ENCODE measurements around the gene FRMD1. TPM values are rescaled to one million over a fixed set of nuclear protein-coding genes. Genes with fewer than 3 reads are reported as not detected.

Gene FRMD1
- polyA plus RNA-seq, 6 donors from 2014 or later: not detected

GRCh38 chr6:168004945-168005344 is 74.1 kb downstream of the FRMD1 start:
- Mint-ChIP-seq H3K27ac (no peak overlapping the region), H3K4me1 (no peaks in the 10 kb centered on the region), H3K27me3 (no peaks in the 10 kb centered on the region), H3K4me3 (no peak overlapping the region), H3K9me3 (peaks cover 4 to 21% (median 14%) of the 10 kb centered on the region in 7 donors), H3K36me3 (no peaks in the 10 kb centered on the region)
- ATAC-seq (ENCODE audit: low read depth in 2 of 2): no peak
- DNase-seq: no peak

- no peaks in the 10 kb centered on the region for H3K27me3 Mint-ChIP-seq
- H3K36me3 Mint-ChIP-seq: no peaks in the 10 kb centered on the region
- H3K4me1 Mint-ChIP-seq: no peaks in the 10 kb centered on the region
- H3K27ac Mint-ChIP-seq: no peak overlapping the region
- H3K9me3 Mint-ChIP-seq: peaks cover 4 to 12% (median 7%) of the 10 kb centered on the region in 7 donors
- DNase-seq: no peak
- no peak for ATAC-seq (ENCODE audit: low read depth in 2 of 2)
- H3K4me3 Mint-ChIP-seq: no peak overlapping the region
These were observed 75.0 kb downstream of the FRMD1 start for GRCh38 chr6:168004023-168004422.

Other genes with a start within 250 kb of the FRMD1 start
- not detected for gene KIF25, start 81.5 kb downstream of the FRMD1 start, polyA plus RNA-seq (ENCODE audit: low read depth in 6 of 6)
- gene DACT2, start 240.6 kb upstream of the FRMD1 start, polyA plus RNA-seq (ENCODE audit: low read depth in 6 of 6): not detected